Measurements from ENCODE around the gene KNOP1.
A peak's percentile ranks its signal among the peaks of the same experiment; 100 is the strongest.

Gene KNOP1, protein sequence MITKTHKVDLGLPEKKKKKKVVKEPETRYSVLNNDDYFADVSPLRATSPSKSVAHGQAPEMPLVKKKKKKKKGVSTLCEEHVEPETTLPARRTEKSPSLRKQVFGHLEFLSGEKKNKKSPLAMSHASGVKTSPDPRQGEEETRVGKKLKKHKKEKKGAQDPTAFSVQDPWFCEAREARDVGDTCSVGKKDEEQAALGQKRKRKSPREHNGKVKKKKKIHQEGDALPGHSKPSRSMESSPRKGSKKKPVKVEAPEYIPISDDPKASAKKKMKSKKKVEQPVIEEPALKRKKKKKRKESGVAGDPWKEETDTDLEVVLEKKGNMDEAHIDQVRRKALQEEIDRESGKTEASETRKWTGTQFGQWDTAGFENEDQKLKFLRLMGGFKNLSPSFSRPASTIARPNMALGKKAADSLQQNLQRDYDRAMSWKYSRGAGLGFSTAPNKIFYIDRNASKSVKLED

DNA sequence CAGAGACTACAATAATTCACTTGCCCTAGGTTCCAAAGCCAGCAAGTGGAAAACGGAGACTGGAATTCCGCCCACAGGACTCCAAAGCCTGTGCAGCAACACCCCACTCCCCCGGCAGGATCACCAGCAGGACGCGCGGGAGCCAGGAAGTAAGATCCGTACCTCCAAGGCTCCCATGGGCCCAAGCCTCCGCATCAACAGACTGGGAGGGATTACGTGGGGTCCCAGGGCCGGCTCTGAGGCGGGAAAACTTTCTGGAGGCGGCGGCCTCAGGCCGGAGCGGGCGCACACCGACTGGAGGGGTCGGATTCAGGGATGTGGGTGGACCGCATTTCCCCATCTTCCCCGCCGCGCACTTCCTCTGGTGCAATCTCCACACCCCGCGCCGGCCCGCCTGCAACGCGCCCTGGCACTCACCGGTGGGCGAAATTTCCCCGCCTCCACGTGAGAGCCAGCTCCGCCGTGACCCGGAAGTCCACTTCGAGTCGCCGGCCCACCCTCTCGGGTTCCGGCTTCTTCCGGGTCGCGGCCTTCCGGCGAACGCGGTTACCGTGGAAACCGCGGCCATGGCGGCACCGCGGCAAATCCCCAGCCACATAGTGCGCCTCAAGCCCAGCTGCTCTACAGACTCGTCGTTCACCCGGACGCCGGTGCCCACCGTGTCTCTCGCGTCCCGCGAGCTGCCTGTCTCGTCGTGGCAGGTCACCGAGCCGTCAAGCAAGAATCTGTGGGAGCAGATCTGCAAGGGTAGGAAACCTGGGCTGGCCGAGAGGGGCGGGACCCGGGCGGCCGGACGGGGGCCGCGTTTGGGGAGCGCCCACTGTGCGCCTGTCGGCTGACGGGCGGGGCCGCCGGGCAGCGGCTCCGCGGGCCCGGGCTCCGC, at the start of gene KNOP1, which contains the start of gene IQCK:
TSS of gene KNOP1 (minus strand) at position 487 of the 883 bp plus-strand sequence. CDS start 3,192 bp downstream, outside the sequence.
TSS of gene IQCK (plus strand) at position 531 of the 883 bp plus-strand sequence. CDS start at position 567, 36 bp downstream.
- peak within 1 kb of the TSS; percentile 93 for H3K4me3 ChIP-seq (replicated peaks; ENCODE audit: low read depth, low read length)
- no peak for TF ChIP-seq CTCF (IDR thresholded peaks at IDR 0.05; ENCODE audit: low read depth, low read length, missing control alignments)
- DNase-seq (ENCODE audit: extremely low read depth, low read depth), result peak; percentile 66

GRCh38 chr16:19767497-19767896, 49.5 kb upstream of the KNOP1 start:
- no peak for TF ChIP-seq CTCF (IDR thresholded peaks at IDR 0.05; ENCODE audit: low read depth, low read length, missing control alignments)
- H3K4me3 ChIP-seq (replicated peaks; ENCODE audit: low read depth, low read length), result no peak overlapping the region
- DNase-seq (ENCODE audit: extremely low read depth, low read depth), result no peak

- H3K4me3 ChIP-seq (replicated peaks; ENCODE audit: low read depth, low read length), result no peak overlapping the region
Observed at GRCh38 chr16:19766988-19767387, 49.0 kb upstream of the KNOP1 start.

DNA sequence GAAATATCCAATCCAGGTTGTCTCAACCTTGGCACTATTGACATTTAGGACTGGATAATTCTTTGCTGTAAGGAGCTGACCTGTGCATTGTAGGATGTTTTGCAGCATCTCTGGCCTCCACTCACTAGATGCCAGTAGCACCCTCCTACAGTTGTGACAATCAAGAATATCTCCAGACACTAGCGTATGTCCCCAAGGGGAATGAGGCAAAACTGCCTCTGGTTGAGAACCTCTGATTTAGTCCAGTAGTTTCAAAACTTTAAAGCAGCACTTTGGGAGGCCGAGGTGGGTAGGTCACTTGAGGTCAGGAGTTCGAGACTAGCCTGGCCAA, 48.5 kb upstream of the KNOP1 start:
- no peak for DNase-seq (ENCODE audit: extremely low read depth, low read depth)
- no peak overlapping the region for H3K4me3 ChIP-seq (replicated peaks; ENCODE audit: low read depth, low read length)
- TF ChIP-seq CTCF (IDR thresholded peaks at IDR 0.05; ENCODE audit: low read depth, low read length, missing control alignments), result no peak

More at GRCh38 chr16:19766988-19767387, 49.0 kb upstream of the KNOP1 start:
- no peak for TF ChIP-seq CTCF (IDR thresholded peaks at IDR 0.05; ENCODE audit: low read depth, low read length, missing control alignments)
- no peak for DNase-seq (ENCODE audit: extremely low read depth, low read depth)

GRCh38 chr16:19765860-19766553, 48.0 kb upstream of the KNOP1 start:
- no peak for TF ChIP-seq CTCF (IDR thresholded peaks at IDR 0.05; ENCODE audit: low read depth, low read length, missing control alignments)
- DNase-seq (ENCODE audit: extremely low read depth, low read depth), result no peak
- no peak overlapping the region for H3K4me3 ChIP-seq (replicated peaks; ENCODE audit: low read depth, low read length)

GRCh38 chr16:19760356-19761060, 42.5 kb upstream of the KNOP1 start:
- TF ChIP-seq CTCF (IDR thresholded peaks at IDR 0.05; ENCODE audit: low read depth, low read length, missing control alignments), result no peak
- DNase-seq (ENCODE audit: extremely low read depth, low read depth), result no peak
- H3K4me3 ChIP-seq (replicated peaks; ENCODE audit: low read depth, low read length), result no peak overlapping the region
